Measurements from ENCODE around the gene THRB.

- TF ChIP-seq POLR2A (IDR thresholded peaks at IDR 0.05) (no peak), CTCF (IDR thresholded peaks at IDR 0.05) (no peak)
Observed at GRCh38 chr3:24123596-24123995, 371.1 kb downstream of the THRB start.

Measured in upper lobe of left lung (tissue), 4 donors.